ENCODE data around the gene SMAD2. TPM values are rescaled to one million over a fixed set of nuclear protein-coding genes. Genes with fewer than 3 reads are reported as not detected.
"Not testable (repeated sequence)": the region's sequence is repeated elsewhere in the genome, so short reads cannot be mapped to it uniquely, and the experiment has no call there.

The SMAD2 gene
- total and polyA plus RNA-seq, 5 experiments from 2014 or later = 78.2 to 151 (median 116) TPM

DNA sequence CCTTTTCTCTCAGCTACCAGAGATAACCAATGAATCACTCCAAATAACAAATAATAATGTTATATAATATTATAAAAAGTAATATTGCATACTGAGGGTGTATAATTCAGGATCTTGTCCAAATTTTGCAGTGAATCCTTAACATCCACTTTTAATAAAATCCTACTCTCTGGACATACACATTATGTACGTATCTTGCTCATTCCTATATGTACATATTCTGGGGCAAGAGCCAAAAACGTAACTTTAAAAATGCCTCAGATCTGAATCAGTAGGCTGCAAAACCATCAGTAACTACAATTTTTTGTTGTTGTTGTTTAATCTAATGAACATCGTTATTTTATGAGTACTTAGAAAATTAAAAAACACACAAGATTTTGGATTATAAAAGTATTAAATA is 65.3 kb downstream of the SMAD2 start:
- peaks cover 20 to 78% (median 56%) of the 10 kb centered on the region in 3 donors for H3K36me3 Mint-ChIP-seq
- H3K4me1 Mint-ChIP-seq = peaks cover under 1 to 8% (median 6%) of the 10 kb centered on the region in 4 donors
- H3K9me3 Mint-ChIP-seq = peaks cover 0 to 9% (median 0%) of the 10 kb centered on the region in 9 donors
- POLR2A ChIA-PET = no interaction called here
- no peaks in the 10 kb centered on the region for H3K27me3 Mint-ChIP-seq
- ATAC-seq (no peak), DNase-seq (no peak)
- no peak overlapping the region for H3K27ac Mint-ChIP-seq
- no peak overlapping the region for H3K4me3 Mint-ChIP-seq

DNA sequence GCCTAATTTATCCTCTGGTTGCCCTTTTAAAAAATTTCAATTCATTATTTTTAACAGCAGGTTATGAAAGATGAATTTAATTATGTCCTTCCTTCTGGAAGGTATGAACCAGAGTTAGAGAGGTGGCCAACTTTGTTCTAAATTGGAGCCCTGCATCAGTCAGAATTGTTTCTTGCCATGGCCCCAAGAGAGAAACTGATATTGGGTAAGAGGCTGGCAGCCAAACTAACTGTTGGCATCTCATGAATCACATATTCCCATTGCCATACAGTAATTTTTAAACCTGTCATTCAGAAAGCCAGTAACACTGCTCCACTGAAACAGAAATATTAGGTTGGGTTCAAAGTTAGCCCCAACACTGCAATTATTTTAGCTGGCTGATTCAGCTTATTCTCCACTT is 67.4 kb downstream of the SMAD2 start:
- Mint-ChIP-seq H3K27ac (no peak overlapping the region), H3K27me3 (no peaks in the 10 kb centered on the region), H3K4me1 (peaks cover 0 to 3% (median 0%) of the 10 kb centered on the region in 4 donors), H3K4me3 (no peak overlapping the region), H3K36me3 (peaks cover 34 to 79% (median 63%) of the 10 kb centered on the region in 3 donors), H3K9me3 (peaks cover 0 to 24% (median 16%) of the 10 kb centered on the region in 9 donors)
- ATAC-seq (no peak), DNase-seq (no peak)
- POLR2A ChIA-PET = no interaction called here

DNA sequence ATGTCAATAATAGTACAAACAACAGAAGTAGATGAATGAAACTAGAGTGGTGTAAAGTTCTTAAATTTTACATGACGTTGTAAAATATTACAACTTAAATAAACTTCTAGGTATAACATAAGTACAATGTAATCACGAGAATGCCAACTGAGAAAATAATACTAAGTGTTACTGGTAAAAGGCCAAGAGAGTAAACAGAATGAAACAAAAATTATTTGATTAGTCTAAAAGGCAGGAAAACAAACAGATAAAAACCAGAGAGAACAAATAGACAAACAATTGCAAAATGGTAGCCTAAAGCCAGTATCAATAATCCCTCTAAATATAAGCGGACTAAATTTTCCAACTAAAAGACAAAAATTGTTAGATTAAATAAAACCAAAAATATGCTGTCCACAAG is 71.9 kb downstream of the SMAD2 start:
- Mint-ChIP-seq H3K27me3 (no peaks in the 10 kb centered on the region), H3K4me3 (no peak overlapping the region), H3K9me3 (peaks cover 8 to 55% (median 35%) of the 10 kb centered on the region in 9 donors), H3K36me3 (peaks cover 48 to 74% (median 73%) of the 10 kb centered on the region in 3 donors), H3K4me1 (peaks cover 0 to 1% (median 0%) of the 10 kb centered on the region in 4 donors), H3K27ac (no peak overlapping the region)
- no peak for ATAC-seq
- DNase-seq = no peak
- POLR2A ChIA-PET = no interaction called here

DNA sequence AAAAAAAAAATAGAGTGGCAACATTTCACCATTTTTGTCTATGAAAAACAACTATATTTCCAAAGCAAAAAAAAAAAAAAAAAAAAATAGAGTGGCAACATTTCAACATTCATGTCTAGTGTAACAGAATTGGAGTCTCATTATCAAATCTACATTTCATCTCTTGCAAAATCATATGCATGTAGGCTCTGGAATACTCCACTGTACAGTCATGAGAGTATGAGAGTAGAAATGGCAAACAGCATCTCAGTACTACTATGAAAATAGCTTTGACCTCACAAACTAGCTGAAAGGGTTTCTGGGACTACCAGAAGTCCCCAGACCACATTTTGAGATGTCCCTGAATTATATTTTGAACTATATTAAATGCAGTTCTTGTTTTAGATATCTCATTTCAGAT is 82.8 kb downstream of the SMAD2 start:
- no peaks in the 10 kb centered on the region for H3K9me3 Mint-ChIP-seq
- H3K27me3 Mint-ChIP-seq = no peaks in the 10 kb centered on the region
- no peak overlapping the region for H3K4me3 Mint-ChIP-seq
- peaks cover 6 to 67% (median 31%) of the 10 kb centered on the region in 3 donors for H3K36me3 Mint-ChIP-seq
- POLR2A ChIA-PET = no interaction called here
- ATAC-seq = no peak
- no peak overlapping the region for H3K27ac Mint-ChIP-seq
- peaks cover 0 to 7% (median 3%) of the 10 kb centered on the region in 4 donors for H3K4me1 Mint-ChIP-seq
- no peak for DNase-seq

DNA sequence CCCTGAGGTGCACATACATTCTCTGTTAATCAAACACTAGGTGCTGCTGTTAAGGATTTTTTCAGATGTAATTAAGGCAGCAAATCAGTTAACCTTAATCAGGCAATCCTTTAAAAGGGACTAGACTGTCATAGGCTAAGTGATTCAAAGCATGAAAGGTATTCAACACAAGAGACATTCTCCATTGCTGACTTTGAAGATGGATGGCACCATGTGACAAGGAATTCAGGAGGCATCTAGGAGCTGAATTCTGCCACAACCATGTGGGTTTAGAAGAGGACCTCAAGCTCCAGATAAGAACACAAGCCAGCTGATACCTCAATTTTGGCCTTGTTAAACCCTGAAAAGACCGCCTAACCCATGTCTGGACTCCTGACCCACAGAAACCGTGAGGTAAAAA is 84.0 kb downstream of the SMAD2 start:
- Mint-ChIP-seq H3K36me3 (peaks cover 11 to 74% (median 35%) of the 10 kb centered on the region in 3 donors), H3K27ac (no peak overlapping the region), H3K9me3 (no peaks in the 10 kb centered on the region), H3K27me3 (no peaks in the 10 kb centered on the region), H3K4me1 (peaks cover 0 to 7% (median 2%) of the 10 kb centered on the region in 4 donors), H3K4me3 (no peak overlapping the region)
- no peak for DNase-seq
- POLR2A ChIA-PET = no interaction called here
- ATAC-seq = no peak

DNA sequence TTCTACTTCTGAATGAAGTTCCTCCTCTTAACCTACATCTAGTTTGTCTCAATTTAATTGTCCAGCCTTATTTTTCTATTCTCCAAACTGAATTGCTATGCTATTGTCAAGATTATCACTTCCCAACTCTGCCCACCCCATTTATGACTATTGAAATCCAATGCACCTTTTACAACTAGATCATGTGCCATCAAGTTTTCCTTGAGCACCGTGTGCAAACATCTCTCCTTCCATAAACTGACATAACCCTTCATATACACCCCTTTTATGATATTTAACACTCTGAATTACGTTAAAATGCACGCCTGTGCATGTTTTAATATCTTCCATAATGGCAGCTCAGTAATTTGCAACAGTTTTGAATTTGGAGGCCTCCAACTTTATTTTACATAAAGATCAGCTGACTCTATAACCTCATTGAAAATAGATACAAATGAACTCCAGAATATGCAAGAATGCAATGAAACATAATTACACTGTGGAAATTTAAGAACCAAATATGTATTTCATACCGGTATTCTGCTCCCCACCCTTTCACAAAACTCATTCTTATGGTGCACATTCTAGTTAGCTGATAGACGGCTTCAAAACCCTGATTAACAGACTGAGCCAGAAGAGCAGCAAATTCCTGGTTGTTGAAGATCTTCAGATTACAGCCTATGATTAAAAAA is 85.5 kb downstream of the SMAD2 start:
- no peak for ATAC-seq
- no peaks in the 10 kb centered on the region for H3K27me3 Mint-ChIP-seq
- no peaks in the 10 kb centered on the region for H3K9me3 Mint-ChIP-seq
- H3K4me1 Mint-ChIP-seq = peaks cover 0 to 7% (median 2%) of the 10 kb centered on the region in 4 donors
- peak overlapping the region in 3 of 10 donors; percentile 1 to 23 (median 21) for H3K27ac Mint-ChIP-seq
- no peak for DNase-seq
- peaks cover 11 to 89% (median 44%) of the 10 kb centered on the region in 3 donors for H3K36me3 Mint-ChIP-seq
- H3K4me3 Mint-ChIP-seq = no peak overlapping the region
- POLR2A ChIA-PET = no interaction called here

DNA sequence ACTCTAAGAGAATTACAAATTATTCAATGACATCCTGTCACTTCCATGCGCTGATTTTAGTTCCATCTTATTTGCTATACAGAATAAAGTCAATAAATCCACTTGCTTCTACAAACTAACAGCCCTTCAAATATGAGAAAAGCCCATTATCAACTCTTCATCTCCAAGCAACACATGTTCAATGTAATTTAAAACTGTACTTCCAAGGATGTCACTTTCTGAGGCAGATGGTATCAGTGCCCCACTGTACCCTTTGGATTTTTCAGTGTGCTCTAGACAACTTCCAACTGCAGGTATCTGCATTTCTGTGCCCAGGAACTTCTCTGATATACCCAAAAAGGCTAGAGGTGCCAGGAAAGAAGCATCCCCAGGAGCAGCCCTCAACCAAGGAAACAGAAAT is 87.6 kb downstream of the SMAD2 start:
- ATAC-seq (no peak), DNase-seq (no peak)
- Mint-ChIP-seq H3K4me1 (peaks cover 0 to 3% (median under 1%) of the 10 kb centered on the region in 4 donors), H3K36me3 (peaks cover 21 to 93% (median 43%) of the 10 kb centered on the region in 3 donors), H3K9me3 (no peaks in the 10 kb centered on the region), H3K27ac (peak overlapping the region in 4 of 10 donors; percentile 3 to 83 (median 41)), H3K4me3 (no peak overlapping the region), H3K27me3 (no peaks in the 10 kb centered on the region)
- POLR2A ChIA-PET = no interaction called here

DNA sequence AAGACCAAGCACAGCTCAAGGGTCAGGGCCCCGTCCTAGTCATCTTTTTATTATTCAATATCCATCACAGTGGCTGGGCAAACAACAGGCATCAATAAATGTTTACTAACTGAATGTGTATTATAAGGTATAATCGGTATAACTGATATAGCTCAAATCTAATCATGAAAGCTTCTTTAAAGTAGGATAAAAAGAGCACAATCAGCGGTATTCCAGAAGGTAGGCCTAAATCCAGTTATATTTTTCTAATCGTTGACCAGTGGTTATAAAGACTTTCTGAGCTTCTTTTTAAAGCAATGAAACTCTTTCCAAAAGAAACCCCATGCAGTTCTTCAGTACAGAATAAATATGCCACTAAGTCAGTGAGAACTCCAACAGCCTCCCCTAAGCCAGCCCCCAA is 92.1 kb downstream of the SMAD2 start:
- DNase-seq (no peak), ATAC-seq (no peak)
- Mint-ChIP-seq H3K4me1 (peaks cover 0 to 2% (median 0%) of the 10 kb centered on the region in 4 donors), H3K27me3 (no peaks in the 10 kb centered on the region), H3K9me3 (no peaks in the 10 kb centered on the region), H3K4me3 (no peak overlapping the region), H3K36me3 (peaks cover 15 to 86% (median 47%) of the 10 kb centered on the region in 3 donors), H3K27ac (no peak overlapping the region)
- POLR2A ChIA-PET = interaction anchor here (0.6 kb wide), 1 partner anchor 1625 kb away, joined by 9 read pairs; no protein-coding TSS in a partner anchor

DNA sequence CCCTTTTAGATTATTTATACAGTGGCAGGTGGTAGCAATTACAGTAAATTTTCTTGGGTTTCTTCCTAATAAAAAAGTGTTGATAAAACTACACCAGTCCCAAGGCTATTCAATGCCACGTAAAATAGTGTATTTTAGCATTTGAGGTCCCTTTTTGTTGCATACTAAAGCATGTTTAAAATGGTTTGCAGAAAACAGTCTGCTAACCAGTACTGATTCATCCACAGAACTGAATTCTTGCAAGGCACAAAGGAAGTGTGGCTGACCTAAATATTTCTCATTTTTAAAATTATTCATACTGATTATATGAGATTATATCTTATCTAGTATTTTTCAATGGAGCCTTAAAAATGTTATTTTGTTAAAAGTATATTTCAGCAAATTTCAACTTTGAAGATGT is 98.1 kb downstream of the SMAD2 start:
- no peaks in the 10 kb centered on the region for H3K27me3 Mint-ChIP-seq
- POLR2A ChIA-PET = no interaction called here
- H3K4me3 Mint-ChIP-seq = no peak overlapping the region
- H3K27ac Mint-ChIP-seq = peak overlapping the region in 3 of 10 donors; percentile 14 to 84 (median 28)
- DNase-seq (no peak), ATAC-seq (no peak)
- H3K36me3 Mint-ChIP-seq = peaks cover 14 to 61% (median 32%) of the 10 kb centered on the region in 3 donors
- H3K9me3 Mint-ChIP-seq = peaks cover 0 to 9% (median 3%) of the 10 kb centered on the region in 9 donors
- H3K4me1 Mint-ChIP-seq = peaks cover 0 to 5% (median 0%) of the 10 kb centered on the region in 4 donors

DNA sequence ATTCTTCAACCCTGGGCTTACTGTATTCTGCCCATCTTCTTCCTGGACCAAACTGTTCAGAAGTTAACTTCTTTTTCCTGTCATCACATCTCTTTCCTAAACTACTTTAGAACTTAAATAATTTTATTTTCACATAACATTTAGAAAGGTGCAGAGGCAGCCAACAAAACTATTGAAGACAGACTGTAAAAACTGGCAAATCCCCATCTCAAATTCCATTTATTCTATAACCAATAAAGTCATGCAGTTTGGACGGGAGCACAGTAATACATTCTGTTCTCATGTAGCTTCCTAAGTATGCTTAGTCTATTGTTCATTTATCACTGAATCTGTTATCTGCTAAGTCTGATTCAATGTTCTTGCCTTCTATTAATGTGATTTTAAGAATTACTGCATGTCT is 99.1 kb downstream of the SMAD2 start:
- POLR2A ChIA-PET = no interaction called here
- Mint-ChIP-seq H3K27me3 (no peaks in the 10 kb centered on the region), H3K4me3 (no peak overlapping the region), H3K4me1 (peaks cover 0 to 5% (median 2%) of the 10 kb centered on the region in 4 donors), H3K27ac (peak overlapping the region in 4 of 10 donors; percentile 0 to 22 (median 4)), H3K36me3 (peaks cover 14 to 59% (median 36%) of the 10 kb centered on the region in 3 donors), H3K9me3 (peaks cover 0 to 16% (median 3%) of the 10 kb centered on the region in 9 donors)
- DNase-seq (no peak), ATAC-seq (no peak)

DNA sequence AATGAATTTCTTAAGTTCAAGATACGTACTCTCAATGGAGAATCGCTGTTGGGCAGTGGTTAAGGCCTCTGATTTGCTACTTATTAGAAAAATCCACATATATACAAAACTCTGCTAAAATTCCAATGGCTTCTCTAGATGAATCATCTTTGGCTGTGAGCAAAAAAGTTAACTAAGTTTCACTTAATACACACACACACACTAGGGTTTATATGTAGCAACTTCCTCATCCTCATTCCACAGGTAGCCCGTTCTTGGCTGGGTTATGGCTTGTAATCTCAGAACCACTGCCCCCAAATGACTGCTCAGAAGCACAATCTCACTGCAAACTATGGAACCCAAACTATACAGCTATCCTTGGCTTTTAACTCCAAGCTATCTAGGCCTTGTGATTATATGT is 99.7 kb downstream of the SMAD2 start:
- ATAC-seq (no peak), DNase-seq (no peak)
- peak overlapping the region in 4 of 10 donors; percentile 0 to 52 (median 15) for H3K27ac Mint-ChIP-seq
- peaks cover 14 to 59% (median 38%) of the 10 kb centered on the region in 3 donors for H3K36me3 Mint-ChIP-seq
- no peak overlapping the region for H3K4me3 Mint-ChIP-seq
- POLR2A ChIA-PET = no interaction called here
- peaks cover 0 to 8% (median 3%) of the 10 kb centered on the region in 4 donors for H3K4me1 Mint-ChIP-seq
- H3K27me3 Mint-ChIP-seq = no peaks in the 10 kb centered on the region
- peaks cover 0 to 18% (median 3%) of the 10 kb centered on the region in 9 donors for H3K9me3 Mint-ChIP-seq

DNA sequence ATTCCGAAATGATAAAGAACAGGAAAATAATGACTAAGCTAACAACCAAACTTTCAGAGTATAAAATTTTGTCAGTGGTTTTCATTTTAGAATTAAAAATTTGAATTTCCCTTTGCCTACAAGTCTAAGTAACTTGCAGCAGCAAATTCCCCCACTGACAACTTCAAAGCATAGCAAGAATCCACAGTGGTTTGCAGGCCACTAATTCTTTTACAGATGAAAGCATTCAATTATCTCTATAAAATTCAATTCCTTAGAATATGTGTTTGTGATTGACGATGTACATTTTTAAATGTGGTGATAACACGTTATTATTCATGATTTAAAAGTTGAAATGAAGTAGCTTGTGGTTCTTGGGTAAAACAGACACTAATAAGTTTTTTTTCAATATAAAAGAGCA is 100.6 kb downstream of the SMAD2 start:
- no peak for ATAC-seq
- Mint-ChIP-seq H3K4me1 (peaks cover 0 to 8% (median 3%) of the 10 kb centered on the region in 4 donors), H3K36me3 (peaks cover 14 to 59% (median 47%) of the 10 kb centered on the region in 3 donors), H3K27ac (no peak overlapping the region), H3K4me3 (no peak overlapping the region), H3K9me3 (peaks cover 0 to 18% (median 3%) of the 10 kb centered on the region in 9 donors), H3K27me3 (no peaks in the 10 kb centered on the region)
- POLR2A ChIA-PET = no interaction called here
- DNase-seq = no peak

DNA sequence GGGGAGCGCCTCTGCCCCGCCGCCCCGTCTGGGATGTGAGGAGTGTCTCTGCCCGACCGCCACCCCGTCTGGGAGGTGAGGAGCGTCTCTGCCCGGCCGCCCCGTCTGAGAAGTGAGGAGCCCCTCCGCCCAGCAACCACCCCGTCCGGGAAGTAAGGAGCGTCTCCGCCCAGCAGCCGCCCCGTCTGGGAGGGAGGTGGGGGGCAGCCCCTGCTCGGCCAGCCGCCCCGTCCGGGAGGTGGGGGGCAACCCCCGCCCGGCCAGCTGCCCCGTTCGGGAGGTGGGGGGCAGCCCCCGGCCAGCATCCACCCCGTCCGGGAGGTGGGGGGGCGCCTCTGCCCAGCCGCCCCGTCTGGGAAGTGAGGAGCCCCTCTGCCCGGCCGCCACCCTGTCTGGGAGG is 102.4 kb downstream of the SMAD2 start:
- POLR2A ChIA-PET, H3K27me3 Mint-ChIP-seq, H3K27ac Mint-ChIP-seq, H3K4me3 Mint-ChIP-seq, H3K4me1 Mint-ChIP-seq, ATAC-seq, DNase-seq: not testable (repeated sequence)
- Mint-ChIP-seq H3K36me3 (peaks cover 14 to 51% (median 47%) of the 10 kb centered on the region in 3 donors), H3K9me3 (peaks cover 0 to 18% (median 3%) of the 10 kb centered on the region in 9 donors)

Measured in naive thymus-derived CD8-positive, alpha-beta T cell (primary cell).